ENCODE data around the gene C2orf42.

C2orf42 gene

DNA sequence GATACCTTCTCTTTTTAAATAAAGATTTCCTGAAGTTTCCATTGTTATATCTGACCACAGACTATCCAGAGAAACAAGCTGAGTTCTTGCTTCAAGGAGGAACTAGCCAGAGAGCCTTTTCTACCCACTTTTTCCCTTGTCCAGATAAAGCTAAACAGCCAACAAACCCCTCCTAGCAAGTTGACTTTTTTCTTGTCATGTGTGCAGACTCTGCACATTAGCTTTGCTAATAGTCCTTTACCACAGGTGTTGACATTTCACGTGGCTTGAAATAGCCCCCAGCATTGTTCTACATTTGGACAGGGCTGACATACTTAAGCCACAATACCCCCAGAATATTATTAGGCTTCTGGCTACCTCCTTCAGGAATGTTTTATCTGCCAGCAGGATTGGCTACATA is 62.8 kb downstream of the C2orf42 start:
- DNase-seq (ENCODE audit: insufficient read length, low spot score) (no peak), FAIRE-seq (no peak)
- TF ChIP-seq POLR2A (IDR thresholded peaks at IDR 0.05; ENCODE audit: low read depth, low read length) = no peak

DNA sequence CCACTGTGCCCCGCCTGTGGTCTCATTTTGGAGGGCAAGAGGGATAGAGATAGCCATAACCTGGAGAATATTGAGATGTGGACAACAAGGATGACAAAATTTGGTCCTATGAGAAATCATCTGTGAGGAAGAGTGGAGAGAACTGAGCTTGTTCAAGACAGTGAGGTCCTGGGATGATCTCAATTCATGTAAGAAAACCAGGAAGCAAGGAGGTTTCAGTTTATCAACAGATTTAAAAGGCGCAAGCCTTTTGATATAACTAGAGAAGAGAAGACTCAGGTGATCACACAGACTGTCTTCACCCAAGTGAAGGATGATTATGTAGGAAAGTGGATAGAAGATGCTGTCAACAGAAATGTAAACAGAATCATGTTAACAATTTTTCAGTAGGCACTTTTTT is 64.4 kb downstream of the C2orf42 start:
- TF ChIP-seq POLR2A (IDR thresholded peaks at IDR 0.05; ENCODE audit: low read depth, low read length) = no peak
- no peak for FAIRE-seq
- no peak for DNase-seq (ENCODE audit: insufficient read length, low spot score)

DNA sequence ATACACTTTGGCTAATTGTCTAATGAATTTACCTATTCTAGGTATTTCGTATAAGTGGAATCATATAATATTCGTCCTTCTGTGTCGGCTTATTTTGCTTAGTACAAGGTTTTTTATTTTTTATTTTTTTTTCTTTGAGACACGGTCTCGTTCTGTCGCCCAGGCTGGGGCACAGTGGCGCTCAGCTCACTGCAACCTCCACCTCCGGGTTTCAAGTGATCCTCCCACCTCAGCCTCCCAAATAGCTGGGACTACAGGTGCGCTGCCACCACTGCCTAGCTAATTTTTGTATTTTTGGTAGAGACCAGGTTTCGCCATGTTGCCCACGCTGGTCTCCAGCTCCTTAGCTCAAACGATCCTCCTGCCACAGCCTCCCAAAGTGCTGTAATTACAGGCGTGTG is 65.3 kb downstream of the C2orf42 start:
- FAIRE-seq = no peak
- DNase-seq (ENCODE audit: insufficient read length, low spot score) = no peak
- TF ChIP-seq POLR2A (IDR thresholded peaks at IDR 0.05; ENCODE audit: low read depth, low read length) = no peak

DNA sequence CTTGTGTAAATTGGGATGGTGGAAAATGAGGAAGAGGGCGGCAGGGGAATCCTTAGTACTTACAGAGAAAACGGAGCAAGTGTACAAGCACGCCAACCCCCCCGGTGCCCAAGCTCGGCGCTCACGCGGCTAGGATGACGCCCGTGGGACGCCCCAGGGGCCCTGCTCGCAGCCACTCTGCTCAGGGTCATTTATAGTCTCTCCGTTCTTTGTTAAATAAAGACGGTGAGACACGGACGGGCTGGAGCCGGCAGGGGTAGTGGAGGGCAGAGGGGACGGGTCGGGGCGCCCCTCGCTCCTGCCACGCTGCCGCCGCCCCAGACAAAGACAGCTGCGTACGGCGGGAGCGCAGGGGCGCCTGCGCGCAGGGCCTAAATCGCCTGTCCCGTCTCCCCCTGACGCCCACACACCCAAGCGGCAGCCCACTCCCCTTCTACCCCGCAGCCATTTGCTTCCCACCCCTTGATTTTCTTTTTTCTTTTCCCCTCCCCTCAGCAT is 65.8 kb downstream of the C2orf42 start:
- DNase-seq (ENCODE audit: insufficient read length, low spot score) (no peak), FAIRE-seq (no peak)
- 0 out of 2 replicates have a peak, but pooled peaks have one; percentile 16 for TF ChIP-seq POLR2A (IDR thresholded peaks at IDR 0.05; ENCODE audit: low read depth, low read length)

DNA sequence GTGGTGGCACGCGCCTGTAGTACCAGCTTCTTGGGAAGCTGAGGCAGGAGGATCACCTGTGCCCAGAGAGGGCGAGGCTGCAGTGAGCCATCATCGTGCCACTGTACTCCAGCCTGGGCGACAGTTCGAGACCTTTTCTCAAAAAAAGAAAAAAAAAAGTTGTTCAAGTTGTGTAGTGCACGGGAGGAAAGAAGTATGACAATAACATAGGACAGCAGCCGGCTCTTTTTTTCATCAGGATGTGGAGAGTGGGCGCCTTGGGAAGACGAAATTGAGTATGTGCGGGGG is 67.0 kb downstream of the C2orf42 start:
- FAIRE-seq (no peak), DNase-seq (ENCODE audit: insufficient read length, low spot score) (no peak)
- TF ChIP-seq POLR2A (IDR thresholded peaks at IDR 0.05; ENCODE audit: low read depth, low read length) = no peak

DNA sequence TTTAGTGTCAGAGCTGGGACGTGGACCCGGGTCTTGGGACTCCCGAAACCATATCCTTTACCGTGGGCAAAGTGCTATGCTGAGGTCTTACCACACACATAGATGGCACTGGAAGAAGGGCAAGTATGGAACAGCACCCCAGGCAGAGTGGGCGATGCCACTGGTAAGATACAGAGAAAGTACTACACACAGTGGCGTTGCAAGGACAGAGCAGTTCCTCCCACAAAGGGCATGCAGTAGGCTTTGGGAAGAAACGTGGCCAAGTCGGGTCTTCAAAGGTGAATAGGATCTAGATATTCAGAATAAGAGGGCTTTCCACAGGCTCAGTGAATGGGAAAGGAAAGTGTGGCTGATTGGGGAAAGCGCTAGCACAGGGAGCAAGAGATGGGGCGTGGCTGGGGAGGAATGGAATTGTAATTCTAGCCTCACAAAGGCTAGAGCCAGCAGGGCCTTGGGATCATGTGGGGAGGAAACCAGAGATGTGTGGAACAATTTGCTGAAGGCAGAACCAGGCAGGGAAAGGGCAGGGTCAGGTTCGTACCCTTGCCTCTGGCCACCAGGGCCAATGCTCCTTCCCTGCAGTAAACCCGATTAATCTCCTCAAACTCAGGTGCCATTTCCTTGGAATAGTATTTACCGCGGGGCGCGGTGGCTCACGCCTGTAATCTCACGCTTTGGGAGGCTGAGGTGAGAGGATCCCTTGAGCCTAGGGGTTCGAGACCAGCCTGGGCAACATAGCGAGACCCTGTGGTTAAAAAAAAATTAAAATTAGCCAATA is 67.6 kb downstream of the C2orf42 start:
- DNase-seq (ENCODE audit: insufficient read length, low spot score) = no peak
- no peak for FAIRE-seq
- no peak for TF ChIP-seq POLR2A (IDR thresholded peaks at IDR 0.05; ENCODE audit: low read depth, low read length)

DNA sequence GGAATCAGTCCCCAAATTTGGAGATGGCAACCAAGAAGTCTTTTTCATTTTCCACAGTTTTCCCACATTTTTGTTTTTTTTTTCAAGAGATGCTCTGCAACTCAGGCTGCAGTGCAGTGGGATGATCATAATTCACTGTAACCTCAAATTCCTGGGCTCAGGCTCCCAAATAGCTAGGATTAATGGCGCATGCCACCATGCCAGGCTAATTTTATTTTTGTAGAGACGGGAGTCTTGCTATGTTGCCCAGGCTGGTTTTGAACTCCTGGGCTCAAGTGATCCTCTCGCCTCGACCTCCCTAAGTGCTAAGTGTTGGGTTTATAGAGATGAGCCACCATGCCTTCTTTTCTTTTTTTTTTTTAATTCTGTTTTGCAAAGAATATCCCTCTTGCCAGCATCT is 68.3 kb downstream of the C2orf42 start:
- DNase-seq (ENCODE audit: insufficient read length, low spot score) = no peak
- no peak for FAIRE-seq
- TF ChIP-seq POLR2A (IDR thresholded peaks at IDR 0.05; ENCODE audit: low read depth, low read length) = no peak

DNA sequence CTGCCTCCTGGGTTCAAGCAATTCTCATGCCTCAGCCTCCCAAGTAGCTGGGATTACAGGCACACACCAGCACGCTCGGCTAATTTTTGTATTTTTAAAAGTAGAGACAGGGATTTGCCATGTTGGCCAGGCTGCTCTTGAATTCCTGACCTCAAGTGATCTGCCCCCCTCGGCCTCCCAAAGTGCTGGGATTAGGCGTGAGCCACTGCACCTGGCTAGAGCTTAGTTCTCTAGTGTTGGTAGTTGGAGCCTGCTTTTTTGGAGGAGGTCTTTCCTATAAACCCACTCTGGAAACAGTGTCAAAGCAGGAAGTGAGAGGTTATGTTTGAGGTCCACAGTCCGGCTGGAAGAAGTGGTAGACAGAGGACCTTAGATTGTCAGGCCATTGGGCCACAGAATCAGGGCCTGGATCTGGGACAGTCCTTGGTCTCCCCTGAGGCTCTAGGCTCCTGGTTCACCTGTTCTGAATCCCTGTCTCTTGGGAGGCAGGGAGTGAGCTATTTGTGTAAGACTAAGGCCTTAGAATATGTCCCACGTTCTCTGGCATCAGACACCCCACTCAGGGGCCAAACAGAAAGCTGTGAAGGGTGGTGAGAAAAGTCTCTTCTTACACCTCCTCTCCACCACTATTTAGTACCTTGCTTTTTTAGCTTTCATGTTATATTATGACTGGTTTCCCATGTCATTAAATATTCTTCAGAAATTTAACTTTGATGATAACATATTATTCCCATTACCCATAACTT is 69.0 kb downstream of the C2orf42 start:
- no peak for FAIRE-seq
- TF ChIP-seq POLR2A (IDR thresholded peaks at IDR 0.05; ENCODE audit: low read depth, low read length) = no peak
- no peak for DNase-seq (ENCODE audit: insufficient read length, low spot score)

DNA sequence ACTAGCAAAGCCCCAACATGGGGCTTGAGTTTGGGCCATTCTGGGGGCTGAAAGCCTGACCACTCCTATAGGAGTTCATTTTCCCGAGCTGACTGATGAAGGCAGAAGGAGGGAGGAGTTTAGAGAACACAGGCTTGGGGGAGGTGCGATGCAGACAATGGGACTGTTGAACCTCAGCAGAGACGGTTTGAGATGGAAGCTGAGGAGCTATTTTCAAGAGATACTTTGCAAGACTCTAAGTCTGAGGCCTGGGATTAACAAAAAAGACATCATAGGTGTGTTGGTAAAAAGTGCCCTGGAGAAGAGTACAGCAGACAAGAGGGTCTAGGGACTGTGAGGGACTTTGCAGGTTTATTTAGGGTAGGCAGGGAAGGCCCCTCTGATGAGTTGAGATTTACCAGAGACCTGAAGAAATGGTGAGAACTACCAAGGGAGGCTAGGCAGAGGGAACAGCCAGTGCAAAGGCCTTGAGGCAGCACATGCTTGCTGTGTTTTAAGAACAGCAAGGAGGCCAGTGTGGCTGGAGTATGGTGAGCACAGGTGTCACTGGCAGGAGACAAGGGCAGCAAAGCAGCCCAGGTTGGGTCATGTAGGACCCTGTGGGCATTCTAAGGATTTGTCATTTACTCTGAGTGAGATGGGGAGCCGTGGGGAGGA is 71.9 kb downstream of the C2orf42 start:
- TF ChIP-seq POLR2A (IDR thresholded peaks at IDR 0.05; ENCODE audit: low read depth, low read length) = no peak
- no peak for FAIRE-seq
- DNase-seq (ENCODE audit: insufficient read length, low spot score) = no peak

DNA sequence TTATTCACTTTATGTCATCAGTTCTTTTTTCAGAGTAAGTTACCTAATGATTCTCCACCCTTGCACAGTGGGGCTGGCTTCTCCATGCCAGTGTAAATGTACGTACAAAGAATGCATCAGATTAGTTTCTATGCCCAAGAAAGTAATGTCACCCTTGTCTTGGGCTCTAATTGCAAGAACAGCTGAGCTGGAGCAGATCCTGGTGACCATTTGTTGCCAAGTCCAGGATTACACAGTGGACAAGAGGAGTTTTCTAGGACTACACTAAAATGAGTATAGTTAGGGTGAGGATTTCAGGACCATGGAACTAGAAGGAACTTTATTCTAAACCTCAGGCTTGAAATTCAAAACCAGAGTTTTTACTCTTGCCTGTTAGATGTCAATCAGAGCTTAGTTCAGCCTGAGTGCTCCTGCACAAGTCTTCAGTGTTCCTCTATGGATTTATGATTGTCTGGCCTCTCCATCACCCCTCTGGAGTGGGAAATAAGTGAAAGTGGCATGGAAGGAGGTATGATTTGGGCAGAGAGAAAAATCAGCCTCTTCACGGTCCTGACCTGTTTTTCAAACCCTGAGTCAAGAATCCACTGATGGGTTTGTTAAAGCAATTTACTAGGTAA is 73.8 kb downstream of the C2orf42 start:
- DNase-seq (ENCODE audit: insufficient read length, low spot score) (no peak), FAIRE-seq (no peak)

DNA sequence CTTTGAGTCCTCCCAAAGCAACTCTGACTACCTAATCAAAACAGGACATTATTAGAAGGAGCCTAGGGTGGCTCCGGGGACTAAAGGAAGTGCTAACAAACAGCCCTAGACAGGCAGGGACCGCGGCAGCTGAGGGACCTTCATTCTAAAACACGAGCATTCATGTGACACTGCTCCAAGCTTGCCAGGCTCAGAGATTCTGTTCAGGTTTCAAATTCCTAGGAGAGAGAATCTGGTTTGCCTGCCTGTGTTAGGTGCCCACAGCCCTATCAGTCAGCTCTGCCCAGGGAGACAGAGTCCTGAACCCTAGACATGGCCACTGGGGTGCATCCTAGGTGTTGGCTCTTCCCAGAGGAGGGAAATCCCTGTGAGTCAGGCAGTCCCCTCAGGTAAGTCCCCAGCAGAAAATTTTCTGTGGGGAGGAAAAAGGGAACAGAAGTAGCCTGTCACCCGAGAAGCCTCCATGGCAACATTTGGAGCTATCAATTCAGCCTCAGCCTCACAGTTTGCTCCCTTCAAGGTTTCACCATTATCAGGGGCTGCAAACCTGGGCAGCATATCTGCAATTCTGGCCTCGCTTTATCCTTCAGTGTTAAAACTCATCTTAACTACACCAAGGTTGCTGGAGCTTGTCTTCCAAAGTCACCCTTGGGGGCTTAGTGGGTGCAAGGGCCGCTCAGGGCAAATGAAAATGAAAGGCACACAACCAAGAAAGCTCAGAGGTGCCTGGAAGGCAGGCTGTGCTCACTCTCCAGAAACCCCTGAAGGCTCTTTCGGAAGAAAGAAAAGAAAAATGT is 75.0 kb downstream of the C2orf42 start:
- DNase-seq (ENCODE audit: insufficient read length, low spot score) = no peak
- no peak for FAIRE-seq

More for the DNA sequence above, 73.8 kb downstream of the C2orf42 start:
- no peak for TF ChIP-seq POLR2A (IDR thresholded peaks at IDR 0.05; ENCODE audit: low read depth, low read length)

DNA sequence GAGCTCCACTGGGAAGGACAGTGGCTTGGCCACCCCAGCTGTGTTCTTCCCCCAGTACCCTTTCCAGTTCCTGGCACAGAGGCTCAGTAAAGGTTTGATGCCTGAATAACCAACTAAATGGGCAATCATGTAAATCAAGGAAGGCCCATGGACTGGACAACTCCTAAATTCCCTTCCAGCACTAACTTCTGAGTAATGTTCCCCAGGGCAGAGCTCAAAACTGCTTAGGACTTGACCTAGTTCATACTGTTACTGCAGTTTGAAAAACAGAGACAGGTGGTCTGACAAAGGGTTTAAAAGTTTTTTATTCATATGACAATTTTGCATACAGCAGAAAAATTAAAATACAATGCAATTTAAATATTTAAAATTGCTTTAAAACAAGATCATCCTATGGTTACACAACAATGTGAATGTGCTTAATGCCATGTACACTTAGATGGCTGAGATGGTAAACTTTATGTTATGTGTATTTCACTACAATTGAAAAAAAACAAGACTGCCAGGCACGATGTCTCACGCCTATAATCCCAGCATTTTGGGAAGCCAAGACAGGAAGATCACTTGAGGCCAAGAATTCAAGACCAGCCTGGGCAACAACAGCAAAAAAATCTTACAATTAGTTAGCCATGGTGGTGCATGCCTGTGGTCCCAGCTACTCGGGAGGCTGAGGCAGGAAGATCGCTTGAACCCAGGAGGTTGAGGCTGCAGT is 77.3 kb downstream of the C2orf42 start:
- DNase-seq (ENCODE audit: insufficient read length, low spot score) (no peak), FAIRE-seq (no peak)
- no peak for TF ChIP-seq POLR2A (IDR thresholded peaks at IDR 0.05; ENCODE audit: low read depth, low read length)

More for the DNA sequence above, 75.0 kb downstream of the C2orf42 start:
- TF ChIP-seq POLR2A (IDR thresholded peaks at IDR 0.05; ENCODE audit: low read depth, low read length) = no peak
